ENCODE measurements around the gene NFKBIE.
"Not testable (repeated sequence)": the region's sequence is repeated elsewhere in the genome, so short reads cannot be mapped to it uniquely, and the experiment has no call there.

Gene NFKBIE, protein sequence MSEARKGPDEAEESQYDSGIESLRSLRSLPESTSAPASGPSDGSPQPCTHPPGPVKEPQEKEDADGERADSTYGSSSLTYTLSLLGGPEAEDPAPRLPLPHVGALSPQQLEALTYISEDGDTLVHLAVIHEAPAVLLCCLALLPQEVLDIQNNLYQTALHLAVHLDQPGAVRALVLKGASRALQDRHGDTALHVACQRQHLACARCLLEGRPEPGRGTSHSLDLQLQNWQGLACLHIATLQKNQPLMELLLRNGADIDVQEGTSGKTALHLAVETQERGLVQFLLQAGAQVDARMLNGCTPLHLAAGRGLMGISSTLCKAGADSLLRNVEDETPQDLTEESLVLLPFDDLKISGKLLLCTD

DNA sequence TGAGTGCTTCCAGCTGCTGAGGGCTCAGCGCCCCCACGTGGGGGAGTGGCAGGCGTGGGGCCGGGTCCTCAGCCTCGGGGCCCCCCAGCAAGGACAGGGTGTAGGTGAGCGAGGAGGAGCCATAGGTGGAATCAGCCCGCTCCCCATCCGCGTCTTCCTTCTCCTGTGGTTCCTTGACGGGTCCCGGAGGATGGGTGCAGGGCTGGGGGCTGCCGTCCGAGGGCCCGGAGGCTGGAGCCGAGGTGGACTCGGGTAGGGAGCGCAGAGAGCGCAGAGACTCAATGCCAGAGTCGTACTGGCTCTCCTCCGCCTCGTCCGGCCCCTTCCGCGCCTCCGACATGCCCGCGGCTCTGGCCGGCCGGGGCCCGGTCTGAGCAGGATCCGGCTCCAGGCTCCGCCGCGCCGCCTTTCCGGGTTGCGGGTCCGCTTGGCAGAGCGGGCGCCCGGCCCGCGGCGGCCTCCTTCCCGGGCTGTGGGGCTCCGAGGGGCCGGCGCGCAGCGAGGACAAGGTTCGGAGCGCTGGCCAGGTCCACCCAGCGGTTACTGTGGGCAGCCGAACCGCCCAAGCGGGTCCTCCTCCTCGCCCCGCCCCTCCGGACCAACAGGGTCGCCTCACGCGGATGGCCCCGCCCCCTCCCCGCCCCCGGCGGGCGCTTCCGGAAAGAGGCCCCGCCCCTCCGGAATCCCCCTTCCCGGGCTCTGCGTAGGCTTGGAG, at the start of gene NFKBIE:
NFKBIE (minus strand) TSS at position 545 of the 715 bp plus-strand sequence; CDS start at position 340, 205 bp downstream.
- peak within 1 kb of the TSS; percentile 78 to 85 for H3K4me3 ChIP-seq (replicated peaks in 1 of 2; ENCODE audit: low read depth in 2 of 2, low read length in 2 of 2)
- TF ChIP-seq, protein P1, sequence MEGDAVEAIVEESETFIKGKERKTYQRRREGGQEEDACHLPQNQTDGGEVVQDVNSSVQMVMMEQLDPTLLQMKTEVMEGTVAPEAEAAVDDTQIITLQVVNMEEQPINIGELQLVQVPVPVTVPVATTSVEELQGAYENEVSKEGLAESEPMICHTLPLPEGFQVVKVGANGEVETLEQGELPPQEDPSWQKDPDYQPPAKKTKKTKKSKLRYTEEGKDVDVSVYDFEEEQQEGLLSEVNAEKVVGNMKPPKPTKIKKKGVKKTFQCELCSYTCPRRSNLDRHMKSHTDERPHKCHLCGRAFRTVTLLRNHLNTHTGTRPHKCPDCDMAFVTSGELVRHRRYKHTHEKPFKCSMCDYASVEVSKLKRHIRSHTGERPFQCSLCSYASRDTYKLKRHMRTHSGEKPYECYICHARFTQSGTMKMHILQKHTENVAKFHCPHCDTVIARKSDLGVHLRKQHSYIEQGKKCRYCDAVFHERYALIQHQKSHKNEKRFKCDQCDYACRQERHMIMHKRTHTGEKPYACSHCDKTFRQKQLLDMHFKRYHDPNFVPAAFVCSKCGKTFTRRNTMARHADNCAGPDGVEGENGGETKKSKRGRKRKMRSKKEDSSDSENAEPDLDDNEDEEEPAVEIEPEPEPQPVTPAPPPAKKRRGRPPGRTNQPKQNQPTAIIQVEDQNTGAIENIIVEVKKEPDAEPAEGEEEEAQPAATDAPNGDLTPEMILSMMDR (IDR thresholded peaks at IDR 0.05; ENCODE audit: low read depth, low read length), result no peak
- DNase-seq (ENCODE audit: low read depth in 2 of 2), result peak; percentile 93 to 94

DNA sequence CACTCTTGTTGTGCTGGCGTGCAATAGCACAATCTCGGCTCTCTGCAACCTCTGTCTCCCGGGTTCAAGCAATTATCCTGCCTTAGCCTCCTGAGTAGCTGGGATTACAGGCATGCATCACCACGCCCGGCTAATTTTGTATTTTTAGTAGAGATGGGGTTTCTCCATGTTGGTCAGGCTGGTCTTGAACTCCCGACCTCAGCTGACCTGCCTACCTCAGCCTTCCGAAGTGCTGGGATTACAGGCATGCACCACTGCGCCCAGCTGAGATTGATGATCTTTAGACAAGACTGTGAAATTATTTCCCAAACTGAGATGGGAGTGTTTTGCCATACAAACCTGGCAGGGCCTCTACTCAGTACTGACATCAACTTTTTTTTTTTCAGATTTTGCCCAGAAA, 49.3 kb upstream of the NFKBIE start:
- DNase-seq (ENCODE audit: low read depth in 2 of 2); H3K4me3 ChIP-seq (replicated peaks in 1 of 2; ENCODE audit: low read depth in 2 of 2, low read length in 2 of 2): not testable (repeated sequence)

DNA sequence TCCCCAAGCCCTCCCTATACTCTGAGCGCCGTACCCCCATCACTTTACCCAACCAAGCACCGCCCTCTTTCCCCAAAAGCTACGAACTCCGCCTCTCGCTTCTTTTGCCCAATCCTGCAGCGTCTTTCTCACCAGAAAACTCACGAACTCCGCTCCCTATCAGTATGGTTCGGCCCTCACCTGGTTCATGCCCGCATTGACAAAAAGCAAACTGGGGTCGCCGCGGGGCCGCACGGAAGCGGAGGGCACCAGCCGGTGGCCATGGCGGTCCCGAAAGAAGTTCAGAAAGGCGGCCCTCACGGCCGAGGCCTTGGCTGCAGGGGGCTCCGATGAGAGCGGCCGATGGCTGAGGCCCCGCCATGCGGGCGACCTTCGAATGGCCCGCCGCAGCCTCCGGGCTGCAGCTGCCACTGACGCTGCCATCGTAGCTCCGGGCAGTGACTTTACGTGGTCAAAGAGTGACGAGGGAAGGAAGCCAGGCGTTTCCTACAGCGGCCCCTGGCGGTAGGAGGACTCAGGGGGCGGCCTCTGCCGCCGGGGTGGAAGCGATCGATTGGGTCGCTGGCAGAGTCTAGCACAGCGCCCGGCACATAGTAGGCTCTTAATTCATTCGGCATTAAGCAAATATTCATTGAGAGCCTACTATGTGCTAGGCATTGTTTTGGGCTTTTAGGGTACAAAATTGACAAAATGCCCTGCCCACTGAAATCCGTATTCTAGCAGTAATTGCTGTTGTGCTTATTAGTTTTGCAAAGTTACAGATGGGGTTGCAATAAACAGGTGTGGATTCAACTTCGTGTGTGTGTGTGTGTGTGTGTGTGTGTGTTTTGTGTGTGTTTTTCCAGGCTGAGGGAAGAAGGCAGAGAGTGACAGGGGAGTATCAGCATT, 47.8 kb upstream of the NFKBIE start, which contains the start of gene AARS2:
AARS2 (minus strand) TSS at position 447 of the 888 bp plus-strand sequence; CDS start at position 423, 24 bp downstream.
- TF ChIP-seq, protein P1 (IDR thresholded peaks at IDR 0.05; ENCODE audit: low read depth, low read length), result peak; percentile 98
- DNase-seq (ENCODE audit: low read depth in 2 of 2), result peak; percentile 88 to 89
- H3K4me3 ChIP-seq (replicated peaks in 1 of 2; ENCODE audit: low read depth in 2 of 2, low read length in 2 of 2), result peak within 1 kb of the TSS; percentile 89 to 92

DNA sequence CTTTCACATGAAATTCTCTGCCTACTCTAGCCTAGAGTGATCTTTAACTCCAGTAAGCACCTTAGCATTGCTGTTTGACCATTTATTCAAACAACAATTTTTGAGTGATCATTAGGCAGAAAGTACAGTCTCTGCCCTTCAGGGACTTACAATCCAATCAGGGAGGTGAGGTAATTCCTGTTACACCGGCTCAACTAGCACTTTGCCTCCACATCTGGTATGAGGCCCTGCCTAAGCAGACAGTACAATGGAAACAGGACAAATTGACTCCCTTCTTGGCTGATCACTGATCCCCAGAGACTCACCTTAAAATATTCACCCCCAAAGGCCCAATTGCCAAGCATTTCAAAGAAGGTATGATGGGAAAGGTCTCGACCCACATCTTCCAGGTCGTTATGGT, 46.4 kb upstream of the NFKBIE start:
- DNase-seq (ENCODE audit: low read depth in 2 of 2), result no peak
- H3K4me3 ChIP-seq (replicated peaks in 1 of 2; ENCODE audit: low read depth in 2 of 2, low read length in 2 of 2), result no peak overlapping the region

DNA sequence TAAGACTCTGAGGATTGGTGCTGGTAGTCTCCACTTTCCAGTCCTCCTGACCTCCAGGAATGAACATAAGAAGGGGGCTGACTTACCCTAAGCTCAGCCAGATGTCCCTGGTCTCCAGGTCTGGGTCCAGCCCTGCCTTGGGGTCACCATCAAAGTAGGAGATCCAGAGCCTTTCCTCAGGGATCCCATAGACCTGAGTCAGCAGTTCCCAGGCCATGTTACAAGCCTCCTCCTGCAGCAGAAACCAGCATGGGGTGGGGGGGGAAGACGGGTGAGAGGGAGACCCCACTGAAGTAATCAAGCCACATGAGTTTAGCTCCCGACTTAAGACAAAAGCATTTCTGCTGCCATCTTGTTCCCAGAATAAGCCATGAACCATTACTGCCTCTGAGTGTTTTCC, 46.0 kb upstream of the NFKBIE start:
- H3K4me3 ChIP-seq (replicated peaks in 1 of 2; ENCODE audit: low read depth in 2 of 2, low read length in 2 of 2), result no peak overlapping the region
- DNase-seq (ENCODE audit: low read depth in 2 of 2), result no peak
- TF ChIP-seq, protein P1 (IDR thresholded peaks at IDR 0.05; ENCODE audit: low read depth, low read length), result no peak

More for the DNA sequence above, 46.4 kb upstream of the NFKBIE start:
- TF ChIP-seq, protein P1 (IDR thresholded peaks at IDR 0.05; ENCODE audit: low read depth, low read length), result no peak

DNA sequence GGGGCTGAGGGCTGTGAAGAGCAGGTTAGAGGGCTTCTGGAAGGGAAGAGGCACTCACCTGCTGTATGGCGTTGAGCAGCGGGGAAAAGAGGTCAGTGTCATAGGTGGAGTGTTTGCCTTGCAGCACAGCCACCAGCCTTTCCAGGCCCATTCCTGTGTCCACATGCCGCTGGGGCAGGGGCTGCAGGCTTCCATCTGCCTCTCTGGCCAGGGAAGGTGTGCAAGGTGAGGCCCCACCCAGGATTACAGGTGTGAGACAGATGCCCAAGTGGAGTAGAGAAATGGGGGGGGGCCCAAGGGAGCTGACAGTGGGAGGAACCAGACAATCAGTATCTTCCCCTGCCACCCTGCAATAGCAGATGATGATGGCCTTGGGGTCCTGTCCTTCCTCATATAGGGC, 44.9 kb upstream of the NFKBIE start:
- no peak overlapping the region for H3K4me3 ChIP-seq (replicated peaks in 1 of 2; ENCODE audit: low read depth in 2 of 2, low read length in 2 of 2)
- DNase-seq (ENCODE audit: low read depth in 2 of 2), result no peak
- TF ChIP-seq, protein P1 (IDR thresholded peaks at IDR 0.05; ENCODE audit: low read depth, low read length), result no peak

Data from cardiac fibroblast (primary cell).